ENCODE results near the gene EHMT2. TPM values are rescaled to one million over a fixed set of nuclear protein-coding genes. Genes with fewer than 3 reads are reported as not detected.
"Not testable (repeated sequence)": the region's sequence is repeated elsewhere in the genome, so short reads cannot be mapped to it uniquely, and the experiment has no call there.

The EHMT2 gene
- total and polyA plus RNA-seq, 2 of the 4 experiments (the other 2 are of a cell fraction), result 38.0 to 51.2 TPM

DNA sequence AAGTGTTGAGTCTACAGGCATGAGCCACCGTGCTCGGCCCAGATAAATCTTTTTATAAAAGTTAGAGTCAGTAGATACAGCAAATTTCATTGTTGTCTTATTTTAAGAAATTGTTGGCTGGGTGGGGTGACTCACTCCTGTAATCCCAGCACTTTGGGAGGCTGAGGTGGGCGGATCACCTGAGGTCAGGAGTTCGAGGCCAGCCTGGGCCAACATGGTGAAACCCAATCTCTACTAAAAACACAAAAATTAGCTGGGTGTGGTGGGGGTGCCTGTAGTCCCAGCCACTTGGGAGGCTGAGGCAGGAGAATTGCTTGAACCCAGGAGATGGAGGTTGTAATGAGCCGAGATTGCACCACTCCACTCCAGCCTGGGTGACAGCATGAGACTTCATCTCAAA is 10.8 kb upstream of the EHMT2 start:
- BruUV-seq (replicated peaks); H2BK15ac ChIP-seq (ENCODE audit: low read depth, low read length); H3K9me3 ChIP-seq (ENCODE audit: control insufficient read depth, insufficient read depth, low read length); H3K36me3 ChIP-seq (ENCODE audit: control insufficient read depth, insufficient read depth, low read length); intact Hi-C loops (cut with micrococcal nuclease); H2AK5ac ChIP-seq (ENCODE audit: low read depth, low read length); H4K5ac ChIP-seq (ENCODE audit: low read depth, low read length); H2BK120ac ChIP-seq (ENCODE audit: low read depth, low read length); H4K8ac ChIP-seq (ENCODE audit: low read depth in 2 of 2, low read length in 2 of 2); H4K20me1 ChIP-seq (ENCODE audit: insufficient read depth, low read length); in situ Hi-C loops (cut with MboI; ENCODE audit: low sequenced_read_pairs); H3K9ac ChIP-seq (ENCODE audit: low read depth, low read length); H2AFZ ChIP-seq (replicated peaks; ENCODE audit: low read length, poor library complexity); H3K14ac ChIP-seq (replicated peaks; ENCODE audit: low read depth, low read length); ATAC-seq (ENCODE audit: low read depth); H3K4me1 ChIP-seq (ENCODE audit: control insufficient read depth, insufficient read depth, low read length); H3K56ac ChIP-seq (ENCODE audit: extremely low read depth, insufficient read depth, low read length); H3K79me1 ChIP-seq (ENCODE audit: low read depth in 1 of 2, low read length in 2 of 2); H3K4ac ChIP-seq (ENCODE audit: low read depth, low read length); DNase-seq; dilution Hi-C loops (cut with HindIII; ENCODE audit: low sequenced_read_pairs, unreplicated experiment); POLR2A ChIA-PET (ENCODE audit: unreplicated experiment); H2BK20ac ChIP-seq (ENCODE audit: low read depth, low read length); H3K4me3 ChIP-seq (ENCODE audit: insufficient read depth, low read depth, low read length); H3K27me3 ChIP-seq (ENCODE audit: control insufficient read depth, insufficient read depth, low read length): not testable (repeated sequence)
- H4K91ac ChIP-seq (ENCODE audit: insufficient read depth, low read depth, low read length), result peak overlapping the region; percentile 28; the same call in 1 of the 2 replicates
- peak overlapping the region; percentile 55 for H2AK9ac ChIP-seq (replicated peaks; ENCODE audit: low read depth, low read length, poor library complexity)
- peak overlapping the region; percentile 4 for H2BK5ac ChIP-seq (ENCODE audit: low read depth, low read length, poor library complexity, severe bottlenecking)
- H3K9me1 ChIP-seq (ENCODE audit: insufficient read depth, low read length), result peaks cover 12% of the 10 kb centered on the region; the same call in 1 of the 2 replicates
- peak overlapping the region; percentile 27; the same call in 1 of the 2 replicates for H3K27ac ChIP-seq (ENCODE audit: insufficient read depth, low read length)
- WGBS, 2 experiments (ENCODE audit: extremely low coverage in 2 of 2, insufficient read length in 1 of 2), result no CpG with 5 or more reads among the region's 5 CpGs
- peak overlapping the region; percentile 49; the same call in 1 of the 2 replicates for H3K18ac ChIP-seq (ENCODE audit: low read depth, low read length)
- 0 out of 2 replicates have a peak overlapping the region, but pooled peaks have one; percentile 86 for H3K4me2 ChIP-seq (ENCODE audit: low read depth, low read length)
- CTCF ChIA-PET, result interaction anchor here (1.2 kb wide), 1 partner anchor 44 kb away, joined by 3 read pairs; no protein-coding TSS in a partner anchor
- H3K23ac ChIP-seq (ENCODE audit: low read depth, low read length), result peak overlapping the region; percentile 1; the same call in 1 of the 2 replicates
